Uterus (tissue), 4 donors: ENCODE measurements around the gene SLC30A7. TPM values are rescaled to one million over a fixed set of nuclear protein-coding genes. Genes with fewer than 3 reads are reported as not detected.

Experiments
- DNase-seq, 2 donors: peaks; one replicate each; pipeline ENCODE4 v3.0.0-alpha.2; 2019 to 2020
- H3K27ac ChIP-seq, 2 donors: fragments of 200-600 bp; sonication (generic); 1 replicate in 1 of 2; 2 replicates in 1 of 2; pipeline ENCODE4 v1.5.1; 2016 to 2018
- H3K27me3 ChIP-seq, 2 donors: fragments of 200-600 bp; sonication (generic); one replicate each; pipeline ENCODE4 v1.5.1; 2018 to 2019; ENCODE audit warnings: control low read depth in 1 of 2
- H3K36me3 ChIP-seq, 2 donors: fragments of 200-600 bp; sonication (generic); one replicate each; pipeline ENCODE4 v1.5.1; 2019; ENCODE audit warnings: control low read depth in 1 of 2
- H3K4me1 ChIP-seq, 2 donors: fragments of 200-600 bp; sonication (generic); one replicate each; pipeline ENCODE4 v1.5.1; 2018 to 2019; ENCODE audit warnings: control low read depth in 1 of 2
- H3K4me3 ChIP-seq, 2 donors: fragments of 200-600 bp; sonication (generic); 1 replicate in 1 of 2; 2 replicates in 1 of 2; pipeline ENCODE4 v1.5.1; 2018 to 2019; ENCODE audit warnings: mild to moderate bottlenecking in 1 of 2
- H3K9me3 ChIP-seq, 2 donors: fragments of 200-600 bp; sonication (generic); one replicate each; pipeline ENCODE4 v1.5.1; 2019; ENCODE audit warnings: control low read depth in 1 of 2
- POLR2A ChIP-seq, 2 donors: fragments of 450-650 bp; IDR thresholded peaks; one replicate each; pipeline ENCODE4 v1.6.1; 2016; ENCODE audit warnings: antibody characterized with exemption in 2 of 2, mild to moderate bottlenecking in 1 of 2, moderate library complexity in 1 of 2
- intact Hi-C: fragments of 100-400 bp; cut with DNase I; formaldehyde crosslinking; loops from one replicate; pipeline ENCODE4 v1.15.1; 2023; ENCODE audit warnings: low total_unique reads
- total RNA-seq, 4 donors: library from RNA; depleted of rRNA in 3 of 4; stranded (reverse); fragments of >200 nt in 3 of 4; gene quantifications; one replicate each; pipeline versions ENCODE4 v1.1.0 to v1.2.4, GENCODE V29; 2014 to 2023
- TF ChIP-seq, protein P1 (sequence below), 4 experiments: fragments of 200-600 bp in 2 of 4; fragments of 450-650 bp in 2 of 4; sonication (generic) in 2 of 4; IDR thresholded peaks; one replicate each; pipeline ENCODE4 v1.5.1; 2016 to 2019; ENCODE audit warnings: antibody characterized with exemption in 4 of 4, mild to moderate bottlenecking in 2 of 4, moderate library complexity in 1 of 4
- donor health status: DM: yes; HTN: yes; CAD: no.

Gene SLC30A7
- total RNA-seq, 4 donors from 2014 or later: 15.1 to 53.0 (median 22.8) TPM

DNA sequence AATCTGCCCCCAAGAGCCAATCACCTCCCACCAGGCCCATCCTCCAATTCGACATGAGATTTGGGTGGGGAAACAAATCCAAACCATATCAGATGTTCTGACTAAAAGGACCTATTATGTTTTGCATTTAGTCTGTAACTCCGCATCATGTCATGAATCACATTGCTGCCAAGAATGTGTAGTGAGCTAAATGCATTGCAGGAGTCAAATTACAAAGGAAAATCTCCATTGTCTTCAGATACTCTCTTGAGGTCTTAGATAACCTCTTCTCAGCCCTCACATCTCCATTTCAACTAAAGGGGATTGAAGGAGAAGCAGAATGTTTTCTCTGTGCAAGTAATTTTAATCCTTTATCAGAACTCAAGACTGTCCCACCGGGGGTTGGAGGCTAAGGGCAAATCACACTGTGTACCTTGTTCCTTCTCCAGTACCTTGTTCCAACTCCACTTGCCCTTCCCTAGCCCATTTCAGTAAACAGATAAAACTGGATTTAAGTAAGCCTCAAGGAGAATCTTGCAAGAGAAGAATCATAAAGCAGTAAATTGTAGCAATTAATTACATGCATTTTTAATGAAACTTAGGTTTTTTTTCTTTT is 35.4 kb upstream of the SLC30A7 start:
- no peaks in the 10 kb centered on the region for H3K4me1 ChIP-seq
- no peak overlapping the region for H3K27ac ChIP-seq
- no peak overlapping the region for H3K4me3 ChIP-seq
- DNase-seq: no peak
- TF ChIP-seq, protein P1, sequence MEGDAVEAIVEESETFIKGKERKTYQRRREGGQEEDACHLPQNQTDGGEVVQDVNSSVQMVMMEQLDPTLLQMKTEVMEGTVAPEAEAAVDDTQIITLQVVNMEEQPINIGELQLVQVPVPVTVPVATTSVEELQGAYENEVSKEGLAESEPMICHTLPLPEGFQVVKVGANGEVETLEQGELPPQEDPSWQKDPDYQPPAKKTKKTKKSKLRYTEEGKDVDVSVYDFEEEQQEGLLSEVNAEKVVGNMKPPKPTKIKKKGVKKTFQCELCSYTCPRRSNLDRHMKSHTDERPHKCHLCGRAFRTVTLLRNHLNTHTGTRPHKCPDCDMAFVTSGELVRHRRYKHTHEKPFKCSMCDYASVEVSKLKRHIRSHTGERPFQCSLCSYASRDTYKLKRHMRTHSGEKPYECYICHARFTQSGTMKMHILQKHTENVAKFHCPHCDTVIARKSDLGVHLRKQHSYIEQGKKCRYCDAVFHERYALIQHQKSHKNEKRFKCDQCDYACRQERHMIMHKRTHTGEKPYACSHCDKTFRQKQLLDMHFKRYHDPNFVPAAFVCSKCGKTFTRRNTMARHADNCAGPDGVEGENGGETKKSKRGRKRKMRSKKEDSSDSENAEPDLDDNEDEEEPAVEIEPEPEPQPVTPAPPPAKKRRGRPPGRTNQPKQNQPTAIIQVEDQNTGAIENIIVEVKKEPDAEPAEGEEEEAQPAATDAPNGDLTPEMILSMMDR (IDR thresholded peaks at IDR 0.05): no peak
- TF ChIP-seq POLR2A (IDR thresholded peaks at IDR 0.05): no peak
- H3K27me3 ChIP-seq: no peaks in the 10 kb centered on the region
- intact Hi-C loops: loop anchor here (10.0 kb wide), 2 partner anchors 256 to 396 kb away; no protein-coding TSS in a partner anchor
- H3K36me3 ChIP-seq: no peaks in the 10 kb centered on the region
- no peaks in the 10 kb centered on the region for H3K9me3 ChIP-seq

DNA sequence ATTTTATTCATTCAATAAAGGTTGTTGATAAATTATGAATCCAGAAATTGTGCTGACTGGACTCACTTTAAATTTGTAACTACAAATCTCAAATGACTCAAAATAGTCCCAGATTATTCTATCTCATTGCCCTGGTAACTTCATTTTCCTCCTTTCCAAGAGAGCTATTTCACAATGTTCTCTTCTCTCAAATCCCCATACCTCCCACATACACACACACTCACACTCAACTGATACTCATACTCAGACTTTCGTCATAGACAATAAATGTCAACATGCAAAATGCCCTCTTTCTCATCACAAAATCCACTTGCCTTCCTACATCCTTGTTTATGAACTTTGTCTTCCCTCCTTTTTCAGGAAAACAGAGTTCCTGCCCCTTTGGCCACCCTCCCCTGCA is 34.5 kb upstream of the SLC30A7 start:
- no peaks in the 10 kb centered on the region for H3K36me3 ChIP-seq
- no peak overlapping the region for H3K4me3 ChIP-seq
- no peak for DNase-seq
- H3K9me3 ChIP-seq: no peaks in the 10 kb centered on the region
- no peak for TF ChIP-seq POLR2A (IDR thresholded peaks at IDR 0.05)
- TF ChIP-seq, protein P1 (IDR thresholded peaks at IDR 0.05): no peak
- no peak overlapping the region for H3K27ac ChIP-seq
- no peaks in the 10 kb centered on the region for H3K4me1 ChIP-seq
- intact Hi-C loops: loop anchor here (10.0 kb wide), 2 partner anchors 257 to 397 kb away; no protein-coding TSS in a partner anchor
- no peaks in the 10 kb centered on the region for H3K27me3 ChIP-seq

DNA sequence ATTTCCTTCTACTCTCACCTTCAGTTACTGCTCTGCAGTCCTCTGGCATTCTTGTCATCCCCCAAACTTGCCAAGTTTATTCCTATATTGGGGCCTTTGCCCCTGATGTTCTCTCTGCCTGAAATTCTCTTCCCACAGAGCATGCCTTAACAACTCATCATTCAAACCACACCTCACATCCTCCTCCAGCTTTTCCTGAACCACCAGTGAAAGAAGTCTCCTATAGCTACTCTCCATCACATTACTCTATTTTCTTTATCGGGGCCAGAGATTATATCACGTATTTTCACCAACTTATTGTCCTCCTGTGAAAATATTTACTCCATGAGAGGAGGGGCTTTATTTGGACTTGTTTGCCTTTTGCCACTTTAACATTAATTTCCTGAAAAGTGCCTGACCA is 33.3 kb upstream of the SLC30A7 start:
- H3K27me3 ChIP-seq: no peaks in the 10 kb centered on the region
- DNase-seq: no peak
- no peaks in the 10 kb centered on the region for H3K36me3 ChIP-seq
- H3K4me3 ChIP-seq: no peak overlapping the region
- intact Hi-C loops: loop anchor here (10.0 kb wide), 2 partner anchors 258 to 398 kb away; no protein-coding TSS in a partner anchor
- no peaks in the 10 kb centered on the region for H3K9me3 ChIP-seq
- H3K4me1 ChIP-seq: no peaks in the 10 kb centered on the region
- TF ChIP-seq, protein P1 (IDR thresholded peaks at IDR 0.05): no peak
- TF ChIP-seq POLR2A (IDR thresholded peaks at IDR 0.05): no peak
- H3K27ac ChIP-seq: no peak overlapping the region

DNA sequence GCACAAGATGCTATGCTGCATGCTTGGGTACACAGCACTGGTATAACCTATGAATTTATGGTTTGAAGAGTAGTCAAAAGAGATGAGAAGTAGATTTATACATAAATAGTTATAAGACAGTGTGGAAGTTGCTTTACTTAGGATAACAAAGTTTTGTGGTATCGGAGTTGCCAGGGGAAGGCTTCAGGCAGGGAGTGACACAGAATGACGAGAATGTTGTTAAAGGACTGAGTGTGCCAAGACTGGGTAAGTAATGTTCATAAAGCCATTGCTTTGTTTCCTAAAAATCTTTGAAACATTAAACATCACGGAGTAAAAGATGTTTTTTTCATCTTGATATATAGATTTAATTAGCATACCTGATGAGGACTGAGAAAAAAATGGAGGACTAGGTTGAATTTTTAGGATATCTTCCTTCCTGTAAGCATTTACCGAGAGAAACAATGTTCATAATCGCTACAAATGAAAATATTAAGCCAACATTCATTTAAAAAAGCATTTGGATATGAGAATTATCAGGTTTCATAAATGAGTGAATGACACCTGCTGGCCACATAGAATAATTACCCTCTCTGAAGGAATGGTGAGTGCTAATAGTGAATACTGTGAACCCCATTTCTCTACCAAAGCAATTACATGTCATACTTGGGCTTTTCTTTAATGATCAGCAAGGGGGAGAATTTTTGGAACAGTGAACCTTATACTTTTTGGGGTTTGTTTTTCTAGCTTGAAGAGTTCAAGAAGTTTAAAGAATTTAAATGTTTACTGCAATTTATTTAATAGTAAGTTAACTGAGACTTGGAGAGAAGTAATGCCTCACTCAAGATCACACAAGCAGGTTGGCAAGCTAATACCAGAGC is 29.6 kb upstream of the SLC30A7 start:
- DNase-seq: no peak
- TF ChIP-seq, protein P1 (IDR thresholded peaks at IDR 0.05): peak; percentile 34 to 65 (median 44)
- no peak for TF ChIP-seq POLR2A (IDR thresholded peaks at IDR 0.05)
- no peak overlapping the region for H3K27ac ChIP-seq
- H3K4me3 ChIP-seq: no peak overlapping the region
- intact Hi-C loops: loop anchor here (10.0 kb wide), 2 partner anchors 261 to 401 kb away; no protein-coding TSS in a partner anchor
- no peaks in the 10 kb centered on the region for H3K27me3 ChIP-seq
- H3K4me1 ChIP-seq: no peaks in the 10 kb centered on the region
- no peaks in the 10 kb centered on the region for H3K9me3 ChIP-seq
- no peaks in the 10 kb centered on the region for H3K36me3 ChIP-seq

DNA sequence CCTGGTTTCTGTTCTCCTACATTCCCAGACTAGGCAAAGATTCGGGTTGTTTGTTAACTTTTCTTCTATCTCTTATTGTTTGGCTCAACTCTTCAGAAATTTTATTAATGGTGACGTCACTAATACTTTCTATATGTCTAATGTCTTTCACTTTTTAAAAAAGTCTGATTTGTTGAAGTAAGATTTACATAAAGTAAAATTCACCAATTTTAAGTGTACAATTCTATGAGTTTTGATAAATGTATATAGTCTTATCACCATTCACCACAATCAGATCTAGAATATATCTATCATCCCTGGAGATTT is 29.0 kb upstream of the SLC30A7 start:
- no peaks in the 10 kb centered on the region for H3K4me1 ChIP-seq
- H3K9me3 ChIP-seq: no peaks in the 10 kb centered on the region
- no peaks in the 10 kb centered on the region for H3K36me3 ChIP-seq
- TF ChIP-seq, protein P1 (IDR thresholded peaks at IDR 0.05): no peak
- no peak overlapping the region for H3K27ac ChIP-seq
- no peaks in the 10 kb centered on the region for H3K27me3 ChIP-seq
- no peak overlapping the region for H3K4me3 ChIP-seq
- no peak for DNase-seq
- intact Hi-C loops: loop anchor here (10.0 kb wide), 2 partner anchors 262 to 402 kb away; no protein-coding TSS in a partner anchor
